BLaER1 (cell line): ENCODE measurements around the gene WSB1.
A peak's percentile ranks its signal among the peaks of the same experiment; 100 is the strongest.
"Not testable (repeated sequence)": the region's sequence is repeated elsewhere in the genome, so short reads cannot be mapped to it uniquely, and the experiment has no call there.

Experiments used
- H3K27ac ChIP-seq: shearing (Covaris generic); formaldehyde crosslinking; 2 replicates; pipeline ENCODE4 v1.8.1; 2022
- H3K27me3 ChIP-seq: shearing (Covaris generic); formaldehyde crosslinking; 2 replicates; pipeline ENCODE4 v1.8.1; 2022
- H3K36me3 ChIP-seq: shearing (Covaris generic); formaldehyde crosslinking; 2 replicates; pipeline ENCODE4 v1.8.1; 2022
- H3K4me1 ChIP-seq: shearing (Covaris generic); formaldehyde crosslinking; 2 replicates; pipeline ENCODE4 v1.8.1; 2022
- H3K4me2 ChIP-seq: shearing (Covaris generic); formaldehyde crosslinking; 2 replicates; pipeline ENCODE4 v1.8.1; 2022
- H3K4me3 ChIP-seq: shearing (Covaris generic); formaldehyde crosslinking; 2 replicates; pipeline ENCODE4 v1.8.1; 2022
- H3K9ac ChIP-seq: shearing (Covaris generic); formaldehyde crosslinking; 2 replicates; pipeline ENCODE4 v1.8.1; 2022
- H3K9me3 ChIP-seq: shearing (Covaris generic); formaldehyde crosslinking; 2 replicates; pipeline ENCODE4 v1.8.1; 2022
- H4K20me1 ChIP-seq: shearing (Covaris generic); formaldehyde crosslinking; 2 replicates; pipeline ENCODE4 v1.8.1; 2022
- Cebpa-rat ChIP-seq: shearing (Covaris generic); IDR thresholded peaks from 2 replicates; pipeline ENCODE4 v1.8.1; 2022

WSB1 gene

GRCh38 chr17:27293898-27294688 is at the start of gene WSB1:
TSS of gene WSB1 (plus strand) at chr17:27294114. CDS start at chr17:27294396, 282 bp downstream.
- H3K4me3 ChIP-seq = peak within 1 kb of the TSS; percentile 81
- peaks cover 43% of the 10 kb centered on the region for H3K4me1 ChIP-seq
- H3K4me2 ChIP-seq = peak within 1 kb of the TSS; percentile 64
- TF ChIP-seq Cebpa-rat = no peak
- no peaks in the 10 kb centered on the region for H3K9me3 ChIP-seq
- peak within 1 kb of the TSS; percentile 97 for H3K9ac ChIP-seq
- peak within 1 kb of the TSS; percentile 94 for H3K27ac ChIP-seq
- no peaks in the 10 kb centered on the region for H3K27me3 ChIP-seq
- peaks cover 42% of the 10 kb centered on the region for H4K20me1 ChIP-seq
- peaks cover 12% of the 10 kb centered on the region for H3K36me3 ChIP-seq

GRCh38 chr17:27244491-27245223 is 49.3 kb upstream of the WSB1 start:
- Histone ChIP-seq H4K20me1 (no peaks in the 10 kb centered on the region), H3K27ac (no peak overlapping the region), H3K4me1 (peaks cover 16% of the 10 kb centered on the region), H3K4me2 (peak overlapping the region; percentile 35), H3K27me3 (no peaks in the 10 kb centered on the region), H3K9me3 (no peaks in the 10 kb centered on the region), H3K9ac (no peak overlapping the region), H3K36me3 (no peaks in the 10 kb centered on the region), H3K4me3 (no peak overlapping the region)
- TF ChIP-seq Cebpa-rat = no peak

GRCh38 chr17:27245230-27245696 is 48.7 kb upstream of the WSB1 start:
- Histone ChIP-seq H4K20me1 (no peaks in the 10 kb centered on the region), H3K27me3 (no peaks in the 10 kb centered on the region), H3K9me3 (no peaks in the 10 kb centered on the region), H3K27ac (no peak overlapping the region), H3K4me1 (peaks cover 12% of the 10 kb centered on the region), H3K4me3 (no peak overlapping the region), H3K4me2 (peak overlapping the region; percentile 35), H3K36me3 (no peaks in the 10 kb centered on the region), H3K9ac (no peak overlapping the region)
- TF ChIP-seq Cebpa-rat = no peak

- no peak overlapping the region for H3K27ac ChIP-seq
- H3K27me3 ChIP-seq = no peaks in the 10 kb centered on the region
- no peak overlapping the region for H3K4me3 ChIP-seq
- peaks cover 9% of the 10 kb centered on the region for H3K4me1 ChIP-seq
- no peaks in the 10 kb centered on the region for H4K20me1 ChIP-seq
- H3K9ac ChIP-seq = no peak overlapping the region
- no peaks in the 10 kb centered on the region for H3K9me3 ChIP-seq
- no peak for TF ChIP-seq Cebpa-rat
- no peak overlapping the region for H3K4me2 ChIP-seq
- H3K36me3 ChIP-seq = no peaks in the 10 kb centered on the region
Measured at GRCh38 chr17:27246537-27246936, 47.4 kb upstream of the WSB1 start.

- Histone ChIP-seq H3K4me1 (peaks cover 9% of the 10 kb centered on the region), H3K4me2 (no peak overlapping the region), H3K27me3 (no peaks in the 10 kb centered on the region), H3K9ac (no peak overlapping the region), H3K27ac (no peak overlapping the region), H3K4me3 (no peak overlapping the region), H3K9me3 (no peaks in the 10 kb centered on the region), H3K36me3 (no peaks in the 10 kb centered on the region), H4K20me1 (no peaks in the 10 kb centered on the region)
- TF ChIP-seq Cebpa-rat = no peak
Measured at GRCh38 chr17:27247071-27247957, 46.6 kb upstream of the WSB1 start.

- TF ChIP-seq Cebpa-rat = no peak
- Histone ChIP-seq H3K36me3 (no peaks in the 10 kb centered on the region), H3K4me1 (peaks cover 9% of the 10 kb centered on the region), H3K9me3 (no peaks in the 10 kb centered on the region), H3K27ac (no peak overlapping the region), H3K4me2 (no peak overlapping the region), H3K9ac (no peak overlapping the region), H3K27me3 (no peaks in the 10 kb centered on the region), H4K20me1 (no peaks in the 10 kb centered on the region), H3K4me3 (no peak overlapping the region)
Measured at GRCh38 chr17:27247958-27248342, 46.0 kb upstream of the WSB1 start.

- not testable (repeated sequence) for H3K27ac ChIP-seq, H3K9ac ChIP-seq, H3K4me3 ChIP-seq, H3K4me1 ChIP-seq, H4K20me1 ChIP-seq, H3K36me3 ChIP-seq, H3K27me3 ChIP-seq, H3K9me3 ChIP-seq, H3K4me2 ChIP-seq
Measured at GRCh38 chr17:27250791-27251190, 43.1 kb upstream of the WSB1 start.

- H3K4me2 ChIP-seq, H3K36me3 ChIP-seq, H3K9ac ChIP-seq: not testable (repeated sequence)
Measured at GRCh38 chr17:27254802-27255201, 39.1 kb upstream of the WSB1 start.

GRCh38 chr17:27256225-27257030 is 37.5 kb upstream of the WSB1 start:
- no peak for TF ChIP-seq Cebpa-rat

More at GRCh38 chr17:27254802-27255201, 39.1 kb upstream of the WSB1 start:
- not testable (repeated sequence) for H4K20me1 ChIP-seq, H3K27me3 ChIP-seq, H3K27ac ChIP-seq, H3K4me3 ChIP-seq, H3K4me1 ChIP-seq, H3K9me3 ChIP-seq

More at GRCh38 chr17:27256225-27257030, 37.5 kb upstream of the WSB1 start:
- Histone ChIP-seq H3K36me3 (no peaks in the 10 kb centered on the region), H3K9ac (no peak overlapping the region), H3K4me3 (no peak overlapping the region), H3K27me3 (no peaks in the 10 kb centered on the region), H3K4me1 (no peaks in the 10 kb centered on the region), H3K9me3 (no peaks in the 10 kb centered on the region), H4K20me1 (no peaks in the 10 kb centered on the region), H3K4me2 (no peak overlapping the region), H3K27ac (no peak overlapping the region)
